H1 (cell line): ENCODE data around the gene APOO. TPM values are rescaled to one million over a fixed set of nuclear protein-coding genes. Genes with fewer than 3 reads are reported as not detected.

Experiments
- CTBP2 ChIP-seq: IDR thresholded peaks from 2 replicates; pipeline ENCODE4 v1.7.0; 2011; ENCODE audit warnings: borderline replicate concordance, mild to moderate bottlenecking, moderate library complexity, mixed read lengths, low read length; ENCODE audit not compliant: insufficient read depth, insufficient read length
- EZH2 ChIP-seq: fragments of 200-600 bp; sonication (generic); IDR thresholded peaks from 2 replicates; pipeline ENCODE4 v1.7.1; 2012; ENCODE audit warnings: low read depth, mild to moderate bottlenecking, moderate library complexity, low read length, inconsistent platforms; ENCODE audit not compliant: severe bottlenecking
- HDAC6 ChIP-seq: IDR thresholded peaks from one replicate; pipeline ENCODE4 v1.7.1; 2012; ENCODE audit warnings: low read depth, mild to moderate bottlenecking, inconsistent platforms, low read length, moderate library complexity
- polyA plus RNA-seq, 7 experiments: library from polyadenylated mRNA; depleted of rRNA in 3 of 7; stranded (reverse) in 5 of 7; unstranded in 2 of 7; fragments of >200 nt in 5 of 7; fragments of 200-250 nt in 2 of 7; gene quantifications; 1 replicate in 5 of 7; 2 replicates in 1 of 7; 4 replicates in 1 of 7; pipeline versions ENCODE4 v1.2.1 to v1.2.3, GENCODE V29; 2011 to 2013; ENCODE audit warnings: missing spikeins in 2 of 7, mixed read lengths in 2 of 7
- total RNA-seq: library from RNA; stranded (reverse); fragmentation: NEBNext Ultra II Directional; extraction: Animal tissue kit (Norgen Biotek cat#: 25700); gene quantifications from 2 replicates; pipeline ENCODE4 v1.2.1, GENCODE V29; 2021

Gene APOO
- total and polyA plus RNA-seq, 2 of the 8 experiments (the other 6 are each of a cell fraction or from before 2014, with no cell fraction given): 25.7 to 45.0 TPM

- TF ChIP-seq CTBP2: no peak
- no peak for TF ChIP-seq HDAC6
- TF ChIP-seq EZH2: no peak
- TF ChIP-seq, all 59 proteins: peak for 0
Measured at GRCh38 chrX:23790155-23790497, 117.6 kb downstream of the APOO start (continued).
